HEK293T (cell line): ENCODE data around the gene ITGB2.

Source experiments
- CTCF ChIA-PET: fragments of 350-600 bp; formaldehyde crosslinking; extraction: SDS; loops from one replicate; lab custom pipeline; 2021; ENCODE audit warnings: antibody characterized with exemption, inconsistent platforms; lab: Yijun Ruan, JAX
- POLR2A ChIA-PET: fragments of 350-600 bp; formaldehyde crosslinking; extraction: SDS; loops from one replicate; lab custom pipeline; 2020; ENCODE audit warnings: antibody characterized with exemption, inconsistent platforms; lab: Yijun Ruan, JAX
- DNase-seq: peaks from one replicate; pipeline ENCODE4 v3.0.0; 2012; ENCODE audit warnings: mixed read lengths; ENCODE audit errors: extremely low spot score
- ARNT ChIP-seq: fragments of 450-650 bp; IDR thresholded peaks from 2 replicates; pipeline ENCODE4 v1.6.1; 2017; ENCODE audit warnings: mild to moderate bottlenecking
- BHLHE40 ChIP-seq: fragments of 450-650 bp; IDR thresholded peaks from 2 replicates; pipeline ENCODE4 v1.6.1; 2016; ENCODE audit warnings: mild to moderate bottlenecking, moderate library complexity, borderline replicate concordance
- CTBP1 ChIP-seq: fragments of 450-650 bp; IDR thresholded peaks from 2 replicates; pipeline ENCODE4 v1.6.1; 2016; ENCODE audit warnings: borderline replicate concordance
- ELF4 ChIP-seq: fragments of 450-650 bp; IDR thresholded peaks from 2 replicates; pipeline ENCODE4 v1.6.1; 2017; ENCODE audit warnings: antibody characterized with exemption
- FOXA1 ChIP-seq: fragments of 450-650 bp; IDR thresholded peaks from 2 replicates; pipeline ENCODE4 v1.6.1; 2016; ENCODE audit warnings: mild to moderate bottlenecking
- FOXK2 ChIP-seq: fragments of 450-650 bp; IDR thresholded peaks from 2 replicates; pipeline ENCODE4 v1.6.1; 2016; ENCODE audit warnings: mild to moderate bottlenecking
- FOXM1 ChIP-seq: fragments of 450-650 bp; IDR thresholded peaks from 2 replicates; pipeline ENCODE4 v1.6.1; 2017; ENCODE audit warnings: mild to moderate bottlenecking, borderline replicate concordance
- HDGF ChIP-seq: fragments of 450-650 bp; IDR thresholded peaks from 2 replicates; pipeline ENCODE4 v1.6.1; 2017; ENCODE audit warnings: antibody characterized with exemption, borderline replicate concordance
- L3MBTL2 ChIP-seq: fragments of 450-650 bp; conservative IDR thresholded peaks from 2 replicates; pipeline ENCODE4 v1.6.1; 2016; ENCODE audit warnings: mild to moderate bottlenecking
- LEF1 ChIP-seq: fragments of 450-650 bp; IDR thresholded peaks from 2 replicates; pipeline ENCODE4 v1.6.1; 2017; ENCODE audit warnings: mild to moderate bottlenecking, borderline replicate concordance
- NFRKB ChIP-seq: fragments of 450-650 bp; IDR thresholded peaks from 2 replicates; pipeline ENCODE4 v1.6.1; 2016; ENCODE audit warnings: mild to moderate bottlenecking, moderate library complexity
- SP1 ChIP-seq: fragments of 450-650 bp; IDR thresholded peaks from 2 replicates; pipeline ENCODE4 v1.6.1; 2017
- SUZ12 ChIP-seq: fragments of 450-650 bp; IDR thresholded peaks from 2 replicates; pipeline ENCODE4 v1.6.1; 2016; ENCODE audit warnings: mild to moderate bottlenecking
- TARDBP ChIP-seq: fragments of 450-650 bp; IDR thresholded peaks from 2 replicates; pipeline ENCODE4 v1.6.1; 2016
- ZNF384 ChIP-seq: fragments of 450-650 bp; IDR thresholded peaks from 2 replicates; pipeline ENCODE4 v1.6.1; 2016
- TF ChIP-seq, protein P1 (sequence below): fragments of 450-650 bp; IDR thresholded peaks from 2 replicates; pipeline ENCODE4 v1.6.1; 2016

ITGB2 gene

DNA sequence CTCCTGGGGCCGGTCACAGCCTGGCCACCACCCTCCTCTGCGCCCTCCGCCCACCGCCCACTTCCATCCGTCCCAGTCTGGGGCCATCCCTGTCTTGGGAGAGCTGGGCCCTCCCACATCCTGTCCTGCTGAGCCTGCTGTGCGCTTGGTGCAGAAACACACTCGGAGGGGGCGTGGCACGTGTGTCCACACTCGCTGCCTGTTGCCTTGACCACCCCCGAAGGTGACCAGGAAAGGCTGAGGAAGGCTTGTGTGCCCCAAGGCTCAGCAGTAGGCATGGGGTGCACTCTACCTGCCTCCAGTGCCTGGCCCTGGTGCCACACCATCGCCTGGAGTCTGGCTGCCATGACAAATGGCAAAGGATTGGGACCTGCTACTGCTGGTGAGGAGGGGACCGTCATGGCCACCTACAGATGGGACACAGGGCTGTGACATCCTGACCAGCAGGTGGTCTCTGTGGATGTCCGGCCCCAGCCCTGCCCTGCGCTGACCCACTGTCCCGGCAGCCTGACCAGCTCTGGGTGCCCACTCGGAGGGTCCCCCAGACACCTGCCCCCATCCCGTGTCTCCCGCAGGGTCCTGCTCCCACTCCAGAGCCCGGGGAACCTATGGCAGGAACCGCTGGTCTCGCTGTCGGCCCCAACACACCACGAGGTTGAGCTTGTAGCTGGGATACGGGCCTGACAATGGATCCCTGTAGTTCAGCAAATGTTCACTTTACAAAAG lies 24.0 kb downstream of the ITGB2 start:
- DNase-seq = no peak
- TF ChIP-seq LEF1 (no peak), SUZ12 (no peak)
- ChIA-PET POLR2A (interaction anchor here (1.2 kb wide), 1 partner anchor 96 kb away, joined by 4 read pairs; no protein-coding TSS in a partner anchor), CTCF (no interaction called here)

GRCh38 chr21:44895859-44896258 lies 24.8 kb downstream of the ITGB2 start:
- TF ChIP-seq FOXA1 (no peak), TARDBP (no peak)
- DNase-seq = no peak
- ChIA-PET CTCF (no interaction called here), POLR2A (interaction anchor here (2.5 kb wide), 1 partner anchor 22 kb away, joined by 6 read pairs; the partner anchor contains the start of gene PTTG1IP)

- TF ChIP-seq NFRKB = no peak
- TF ChIP-seq ARNT = no peak
- no peak for TF ChIP-seq L3MBTL2
- TF ChIP-seq SUZ12 = no peak
- TF ChIP-seq, protein P1, sequence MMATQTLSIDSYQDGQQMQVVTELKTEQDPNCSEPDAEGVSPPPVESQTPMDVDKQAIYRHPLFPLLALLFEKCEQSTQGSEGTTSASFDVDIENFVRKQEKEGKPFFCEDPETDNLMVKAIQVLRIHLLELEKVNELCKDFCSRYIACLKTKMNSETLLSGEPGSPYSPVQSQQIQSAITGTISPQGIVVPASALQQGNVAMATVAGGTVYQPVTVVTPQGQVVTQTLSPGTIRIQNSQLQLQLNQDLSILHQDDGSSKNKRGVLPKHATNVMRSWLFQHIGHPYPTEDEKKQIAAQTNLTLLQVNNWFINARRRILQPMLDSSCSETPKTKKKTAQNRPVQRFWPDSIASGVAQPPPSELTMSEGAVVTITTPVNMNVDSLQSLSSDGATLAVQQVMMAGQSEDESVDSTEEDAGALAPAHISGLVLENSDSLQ = no peak
- no peak for TF ChIP-seq SP1
- no peak for TF ChIP-seq LEF1
- no peak for TF ChIP-seq HDGF
- CTCF ChIA-PET = no interaction called here
- POLR2A ChIA-PET = interaction anchor here (2.5 kb wide), 1 partner anchor 21 kb away, joined by 6 read pairs; the partner anchor contains the start of gene PTTG1IP
- no peak for DNase-seq
Observed at GRCh38 chr21:44894687-44895302, 25.9 kb downstream of the ITGB2 start.

DNA sequence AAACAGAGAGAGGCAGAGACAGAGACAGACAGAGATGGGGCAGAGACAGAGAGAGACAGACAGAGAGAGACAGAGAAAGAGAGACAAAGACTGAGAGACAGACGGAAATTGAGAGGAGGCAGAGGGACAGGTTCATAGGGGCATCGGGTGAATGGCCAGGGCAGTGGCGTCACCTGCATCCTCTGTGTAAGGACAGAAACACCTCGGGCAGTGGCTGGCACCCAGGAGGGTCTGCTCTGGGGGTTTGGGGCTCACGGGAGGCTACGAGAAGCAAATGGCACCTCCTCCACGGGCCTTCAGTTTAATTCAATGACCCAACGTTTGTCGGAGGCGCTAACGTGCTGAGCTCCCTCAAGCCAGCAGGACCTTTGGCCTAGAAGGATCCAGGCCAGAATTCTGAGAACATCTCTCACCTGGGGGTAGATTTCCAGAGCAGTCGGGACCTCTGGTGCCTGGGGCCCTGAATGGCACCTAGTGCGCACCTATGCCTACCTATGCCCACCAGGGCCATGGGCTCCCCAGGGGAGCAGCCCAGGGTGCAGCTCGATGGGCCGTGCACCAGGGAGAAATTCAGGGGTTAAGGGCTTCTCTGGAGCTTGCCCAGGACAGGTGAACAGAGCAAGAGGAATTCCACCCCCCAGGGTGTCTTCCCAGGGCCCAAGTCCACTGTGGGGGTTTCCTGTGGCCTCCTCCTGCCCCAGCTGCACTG lies 26.6 kb downstream of the ITGB2 start:
- DNase-seq = no peak
- ChIA-PET POLR2A (interaction anchor here (2.5 kb wide), 1 partner anchor 20 kb away, joined by 6 read pairs; the partner anchor contains the start of gene PTTG1IP), CTCF (no interaction called here)
- TF ChIP-seq FOXM1 (no peak), SP1 (no peak), SUZ12 (no peak), ELF4 (no peak), TARDBP (no peak), LEF1 (no peak), ZNF384 (no peak)

DNA sequence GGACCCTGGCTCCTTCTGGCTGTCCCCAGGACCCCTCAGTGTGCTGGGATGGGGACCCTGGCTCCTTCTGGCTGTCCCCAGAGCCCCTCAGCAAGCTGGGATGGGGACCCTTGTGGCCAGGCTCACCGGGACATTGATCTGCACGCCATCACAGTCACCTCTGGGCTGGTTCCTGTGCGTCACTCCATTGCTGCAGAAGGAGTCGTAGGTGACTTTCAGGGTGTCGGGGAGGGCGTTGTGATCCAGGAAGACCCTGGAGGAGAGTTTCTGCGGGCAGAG lies 27.5 kb downstream of the ITGB2 start:
- TF ChIP-seq SUZ12 (no peak), ELF4 (no peak), ZNF384 (no peak), FOXM1 (no peak), FOXK2 (no peak), CTBP1 (no peak), NFRKB (no peak), SP1 (no peak), L3MBTL2 (no peak), ARNT (no peak), LEF1 (no peak), HDGF (no peak), TARDBP (no peak), FOXA1 (no peak), BHLHE40 (no peak)
- TF ChIP-seq, protein P1 = no peak
- DNase-seq = no peak
- CTCF ChIA-PET = no interaction called here
- POLR2A ChIA-PET = no interaction called here

DNA sequence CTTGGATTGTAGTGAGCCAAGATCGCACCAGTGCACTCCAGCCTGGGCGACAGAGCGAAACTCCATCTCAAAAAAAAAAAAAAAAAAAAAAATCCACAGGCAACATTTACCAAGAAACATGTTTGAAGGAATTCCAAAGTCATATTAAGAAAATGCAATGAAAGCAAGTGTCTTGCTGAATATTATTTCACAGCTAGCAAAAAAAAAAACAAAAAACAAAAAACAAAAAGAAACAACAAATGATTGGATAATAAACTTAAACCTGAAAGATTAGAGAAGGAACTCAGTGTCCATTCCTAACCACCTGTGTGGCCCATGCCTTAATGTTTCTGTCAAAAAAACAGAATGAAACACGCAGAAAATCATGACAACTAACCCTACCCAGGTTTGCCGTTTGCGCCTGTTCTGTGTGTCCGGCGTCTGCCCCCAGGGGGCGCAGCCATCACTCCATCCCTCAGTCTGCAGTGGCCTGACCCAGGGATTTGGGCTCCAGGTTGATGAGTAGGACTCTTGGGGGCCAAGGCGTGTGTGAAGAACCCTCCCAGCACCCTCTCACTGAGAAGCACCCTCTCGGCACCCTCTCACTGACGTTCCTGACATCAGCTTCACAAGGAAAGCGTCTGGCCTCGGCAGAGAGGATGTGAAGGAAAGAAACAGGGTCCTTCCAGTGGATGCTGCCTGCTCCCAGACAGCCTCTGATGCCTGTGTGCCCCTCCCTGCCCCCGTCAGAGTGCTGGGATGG lies 28.0 kb downstream of the ITGB2 start:
- POLR2A ChIA-PET = no interaction called here
- no peak for TF ChIP-seq LEF1
- TF ChIP-seq ZNF384 = peak; percentile 71
- DNase-seq = peak; percentile 82
- CTCF ChIA-PET = interaction anchor here (0.6 to 1.4 kb wide), 4 partner anchors 16 to 378 kb away, joined by 3 to 4 read pairs (median 3); partner anchors contain the start of gene PTTG1IP

- CTCF ChIA-PET = interaction anchor here (0.6 to 1.4 kb wide), 4 partner anchors 16 to 378 kb away, joined by 3 to 4 read pairs (median 3); partner anchors contain the start of gene PTTG1IP
- DNase-seq = no peak
- TF ChIP-seq ARNT (no peak), SP1 (no peak), NFRKB (no peak), FOXM1 (no peak), ELF4 (no peak), FOXK2 (no peak), ZNF384 (no peak)
- POLR2A ChIA-PET = no interaction called here
Observed at GRCh38 chr21:44892095-44892494, 28.6 kb downstream of the ITGB2 start.
